ENCODE measurements around the gene DCHS1.

GRCh38 chr11:6618117-6619003 is 37.2 kb downstream of the DCHS1 start:
- TF ChIP-seq, protein P1, sequence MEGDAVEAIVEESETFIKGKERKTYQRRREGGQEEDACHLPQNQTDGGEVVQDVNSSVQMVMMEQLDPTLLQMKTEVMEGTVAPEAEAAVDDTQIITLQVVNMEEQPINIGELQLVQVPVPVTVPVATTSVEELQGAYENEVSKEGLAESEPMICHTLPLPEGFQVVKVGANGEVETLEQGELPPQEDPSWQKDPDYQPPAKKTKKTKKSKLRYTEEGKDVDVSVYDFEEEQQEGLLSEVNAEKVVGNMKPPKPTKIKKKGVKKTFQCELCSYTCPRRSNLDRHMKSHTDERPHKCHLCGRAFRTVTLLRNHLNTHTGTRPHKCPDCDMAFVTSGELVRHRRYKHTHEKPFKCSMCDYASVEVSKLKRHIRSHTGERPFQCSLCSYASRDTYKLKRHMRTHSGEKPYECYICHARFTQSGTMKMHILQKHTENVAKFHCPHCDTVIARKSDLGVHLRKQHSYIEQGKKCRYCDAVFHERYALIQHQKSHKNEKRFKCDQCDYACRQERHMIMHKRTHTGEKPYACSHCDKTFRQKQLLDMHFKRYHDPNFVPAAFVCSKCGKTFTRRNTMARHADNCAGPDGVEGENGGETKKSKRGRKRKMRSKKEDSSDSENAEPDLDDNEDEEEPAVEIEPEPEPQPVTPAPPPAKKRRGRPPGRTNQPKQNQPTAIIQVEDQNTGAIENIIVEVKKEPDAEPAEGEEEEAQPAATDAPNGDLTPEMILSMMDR (IDR thresholded peaks at IDR 0.05): no peak
- TF ChIP-seq POLR2A (IDR thresholded peaks at IDR 0.05): no peak
